Ovary (tissue), 9 donors: Measurements from ENCODE around the gene COG5. TPM values are rescaled to one million over a fixed set of nuclear protein-coding genes. Genes with fewer than 3 reads are reported as not detected.

Source experiments
- DNase-seq, 5 donors: peaks; one replicate each; pipeline ENCODE4 v3.0.0-alpha.2; 2019 to 2020
- H3K27ac ChIP-seq, 2 donors: fragments of 200-600 bp; one replicate each; pipeline versions ENCODE4 v1.5.1 to v1.8.0; 2019 to 2022
- H3K27me3 ChIP-seq: fragments of 200-600 bp; one replicate; pipeline ENCODE4 v1.8.0; 2022
- H3K36me3 ChIP-seq: fragments of 200-600 bp; sonication (generic); one replicate; pipeline ENCODE4 v1.5.1; 2019
- H3K4me1 ChIP-seq: one replicate; pipeline ENCODE4 v1.8.1; 2013; ENCODE audit warnings: mild to moderate bottlenecking, moderate library complexity; ENCODE audit not compliant: insufficient read depth
- H3K4me3 ChIP-seq: fragments of 200-600 bp; sonication (generic); one replicate; pipeline ENCODE4 v1.5.1; 2017
- H3K9me3 ChIP-seq, 2 donors: fragments of 200-600 bp in 1 of 2; sonication (generic) in 1 of 2; one replicate each; pipeline versions ENCODE4 v1.5.1 to v1.8.1; 2013 to 2019; ENCODE audit warnings: mild to moderate bottlenecking in 1 of 2, moderate library complexity in 1 of 2
- EP300 ChIP-seq: sonication (generic); formaldehyde crosslinking; IDR thresholded peaks from one replicate; pipeline ENCODE4 v1.6.1; 2017; ENCODE audit warnings: antibody characterized with exemption
- POLR2A ChIP-seq: fragments of 450-650 bp; IDR thresholded peaks from one replicate; pipeline ENCODE4 v1.6.1; 2017; ENCODE audit warnings: antibody characterized with exemption, mild to moderate bottlenecking, moderate library complexity
- WGBS, 3 donors: extraction: QIAGEN DNeasy Blood & Tissue Kit in 1 of 3; methylation state at CpG; one replicate each; pipeline versions ENCODE4 v1.1.5 to v1.1.7; 2013 to 2017; 5-methylcytosine and 5-hydroxymethylcytosine counted together
- intact Hi-C, 4 donors: fragments of 100-400 bp; cut with DNase I; formaldehyde crosslinking; loops; one replicate each; pipeline versions ENCODE4 v1.11.0 to v1.15.1; 2022 to 2023
- polyA plus RNA-seq, 2 donors: library from polyadenylated mRNA; stranded (reverse); fragments of 200-250 nt in 1 of 2; fragments of 350-450 nt in 1 of 2; fragmentation: Illumina TruSeq in 1 of 2; extraction: RNeasy Lipid Tissue Mini Kit (QIAGEN cat#74804) in 1 of 2; gene quantifications; one replicate each; pipeline ENCODE4 v1.2.3, GENCODE V29; 2013 to 2014
- total RNA-seq, 7 donors: library from RNA; depleted of rRNA in 2 of 7; stranded (reverse); fragments of >200 nt in 2 of 7; fragmentation: NEBNext Ultra II Directional in 3 of 7; extraction: Animal tissue kit (Norgen Biotek cat#: 25700) in 3 of 7; gene quantifications; one replicate each; pipeline versions ENCODE4 v1.1.0 to v1.2.4, GENCODE V29; 2016 to 2023
- TF ChIP-seq, protein P1 (sequence below), 3 donors: fragments of 450-650 bp in 2 of 3; fragments of 200-600 bp in 1 of 3; IDR thresholded peaks; one replicate each; pipeline versions ENCODE4 v1.5.1 to v1.8.0; 2016 to 2022; ENCODE audit warnings: antibody characterized with exemption in 3 of 3, mild to moderate bottlenecking in 1 of 3
- donor health status: DM: no; HTN: no; CAD: no; lungs with moderate emphysema.
- donor health status: DM: no; HTN: no; CAD: no.
- donor health status: Bipolar disorder and iron deficiency.
- donor health status: DM: yes; HTN: yes; CAD: no.
- donor health status: DM: no; HTN: no; CAD: no.
- donor health status: DM: yes; HTN: yes; CAD: no.

COG5 gene
- total and polyA plus RNA-seq, 9 donors = 10.3 to 49.7 (median 37.6) TPM

DNA sequence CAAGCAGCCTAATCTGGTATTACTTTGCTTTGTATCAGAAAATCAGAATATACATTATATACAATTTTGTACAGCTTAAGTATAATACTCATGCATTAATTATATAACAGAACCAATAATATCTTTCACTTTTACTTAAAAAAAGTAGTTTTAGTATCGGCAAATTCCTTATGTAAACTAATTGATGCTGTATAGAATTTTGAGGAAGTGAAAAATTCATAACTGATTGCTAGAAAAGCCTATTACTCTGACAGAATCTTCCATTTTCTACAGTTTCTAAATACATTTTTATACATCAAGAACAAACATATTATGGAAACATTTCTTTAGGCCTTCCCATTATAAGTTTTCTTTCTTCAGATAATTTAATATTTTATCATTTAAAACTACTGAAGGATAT is 217.8 kb downstream of the COG5 start:
- Histone ChIP-seq H3K9me3 (no peaks in the 10 kb centered on the region), H3K36me3 (no peaks in the 10 kb centered on the region), H3K4me3 (no peak overlapping the region), H3K4me1 (no peaks in the 10 kb centered on the region), H3K27me3 (no peaks in the 10 kb centered on the region), H3K27ac (no peak overlapping the region)
- 94 to 99% (median 97%) methylated on average over 1 of the region's 1 CpG for WGBS, 3 donors
- DNase-seq = no peak
- intact Hi-C loops = no loop called here
- TF ChIP-seq EP300 (no peak), POLR2A (no peak)
- TF ChIP-seq, protein P1, sequence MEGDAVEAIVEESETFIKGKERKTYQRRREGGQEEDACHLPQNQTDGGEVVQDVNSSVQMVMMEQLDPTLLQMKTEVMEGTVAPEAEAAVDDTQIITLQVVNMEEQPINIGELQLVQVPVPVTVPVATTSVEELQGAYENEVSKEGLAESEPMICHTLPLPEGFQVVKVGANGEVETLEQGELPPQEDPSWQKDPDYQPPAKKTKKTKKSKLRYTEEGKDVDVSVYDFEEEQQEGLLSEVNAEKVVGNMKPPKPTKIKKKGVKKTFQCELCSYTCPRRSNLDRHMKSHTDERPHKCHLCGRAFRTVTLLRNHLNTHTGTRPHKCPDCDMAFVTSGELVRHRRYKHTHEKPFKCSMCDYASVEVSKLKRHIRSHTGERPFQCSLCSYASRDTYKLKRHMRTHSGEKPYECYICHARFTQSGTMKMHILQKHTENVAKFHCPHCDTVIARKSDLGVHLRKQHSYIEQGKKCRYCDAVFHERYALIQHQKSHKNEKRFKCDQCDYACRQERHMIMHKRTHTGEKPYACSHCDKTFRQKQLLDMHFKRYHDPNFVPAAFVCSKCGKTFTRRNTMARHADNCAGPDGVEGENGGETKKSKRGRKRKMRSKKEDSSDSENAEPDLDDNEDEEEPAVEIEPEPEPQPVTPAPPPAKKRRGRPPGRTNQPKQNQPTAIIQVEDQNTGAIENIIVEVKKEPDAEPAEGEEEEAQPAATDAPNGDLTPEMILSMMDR (IDR thresholded peaks at IDR 0.05) = no peak

DNA sequence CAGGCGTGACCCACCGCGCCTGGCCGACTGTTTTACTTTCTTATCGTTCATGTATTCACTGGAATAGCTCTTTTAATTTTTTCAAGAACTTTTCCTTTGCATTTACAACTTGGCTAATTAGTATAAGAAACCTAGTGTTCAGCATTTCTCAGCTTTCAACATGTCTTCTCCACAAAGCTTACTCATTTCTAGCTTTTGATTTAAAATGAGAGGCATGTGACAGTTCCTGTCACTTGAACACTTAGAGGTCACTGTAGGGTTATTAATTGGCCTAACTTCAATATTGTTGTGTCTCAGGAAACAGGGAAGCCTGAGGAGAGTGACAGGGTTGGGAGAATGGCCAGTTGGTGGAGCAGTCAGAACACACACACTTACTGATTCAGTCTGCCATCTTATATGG is 218.9 kb downstream of the COG5 start:
- 96 to 98% (median 96%) methylated on average over 5 of the region's 5 CpGs for WGBS, 3 donors
- no peak overlapping the region for H3K4me3 ChIP-seq

DNA sequence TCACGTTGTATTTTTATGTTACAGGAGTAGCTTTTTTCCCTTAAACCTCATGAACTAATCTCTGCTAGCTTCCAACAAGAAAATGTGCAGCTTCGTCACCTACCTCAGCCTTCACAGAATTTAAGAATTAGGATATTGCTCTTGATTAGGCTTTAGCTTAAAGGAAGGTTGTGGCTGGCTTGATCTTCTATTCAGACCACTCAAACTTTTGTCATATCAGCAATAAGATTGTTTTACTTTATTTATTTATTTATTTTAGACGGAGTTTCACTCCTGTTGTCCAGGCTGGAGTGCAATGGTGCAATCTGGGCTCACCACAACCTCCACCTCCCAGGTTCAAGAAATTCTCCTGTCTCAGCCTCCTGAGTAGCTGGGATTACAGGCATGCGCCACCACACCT is 219.4 kb downstream of the COG5 start:
- Histone ChIP-seq H3K27ac (no peak overlapping the region), H3K36me3 (no peaks in the 10 kb centered on the region), H3K27me3 (no peaks in the 10 kb centered on the region), H3K4me1 (no peaks in the 10 kb centered on the region), H3K4me3 (no peak overlapping the region), H3K9me3 (no peaks in the 10 kb centered on the region)
- WGBS, 3 donors = 95 to 98% (median 96%) methylated on average over 4 of the region's 4 CpGs
- intact Hi-C loops = no loop called here
- DNase-seq = no peak
- TF ChIP-seq, protein P1 (IDR thresholded peaks at IDR 0.05) = no peak
- TF ChIP-seq POLR2A (no peak), EP300 (no peak)

More for the DNA sequence above, 218.9 kb downstream of the COG5 start:
- H3K36me3 ChIP-seq = no peaks in the 10 kb centered on the region
- H3K27me3 ChIP-seq = no peaks in the 10 kb centered on the region
- no peaks in the 10 kb centered on the region for H3K9me3 ChIP-seq
- TF ChIP-seq, protein P1 (IDR thresholded peaks at IDR 0.05) = no peak
- TF ChIP-seq POLR2A (no peak), EP300 (no peak)
- intact Hi-C loops = no loop called here
- no peak overlapping the region for H3K27ac ChIP-seq
- H3K4me1 ChIP-seq = no peaks in the 10 kb centered on the region
- no peak for DNase-seq

DNA sequence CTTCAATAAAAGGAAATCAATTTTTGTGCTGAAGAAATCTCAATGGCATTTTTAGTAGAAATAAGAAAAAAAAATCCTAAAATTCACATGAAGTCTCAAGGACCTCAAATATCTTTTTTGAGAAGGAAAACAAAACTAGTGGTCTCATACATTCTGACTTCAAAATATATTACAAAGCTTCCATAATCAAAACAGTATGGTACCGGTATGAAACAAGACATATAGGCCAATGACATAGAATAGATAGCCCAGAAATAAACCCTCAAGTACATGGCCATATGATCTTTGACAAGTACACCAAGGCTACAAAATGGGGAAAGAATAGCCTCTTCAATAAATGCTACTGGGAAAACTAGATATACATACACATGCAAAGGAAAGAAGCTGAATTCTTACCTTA is 225.6 kb downstream of the COG5 start:
- intact Hi-C loops = no loop called here
- TF ChIP-seq, protein P1 (IDR thresholded peaks at IDR 0.05) = no peak
- TF ChIP-seq POLR2A (no peak), EP300 (no peak)
- DNase-seq = no peak
- Histone ChIP-seq H3K36me3 (no peaks in the 10 kb centered on the region), H3K27me3 (no peaks in the 10 kb centered on the region), H3K4me1 (no peaks in the 10 kb centered on the region), H3K4me3 (no peak overlapping the region), H3K27ac (no peak overlapping the region), H3K9me3 (no peaks in the 10 kb centered on the region)
- 98 to 100% (median 99%) methylated on average over 1 of the region's 1 CpG for WGBS, 3 donors
